Measurements from ENCODE around the gene ZNF124. TPM values are rescaled to one million over a fixed set of nuclear protein-coding genes. Genes with fewer than 3 reads are reported as not detected.

Gene ZNF124
- total RNA-seq, 4 donors from 2014 or later, result 14.2 to 29.4 (median 23.2) TPM

- TF ChIP-seq, protein P1, sequence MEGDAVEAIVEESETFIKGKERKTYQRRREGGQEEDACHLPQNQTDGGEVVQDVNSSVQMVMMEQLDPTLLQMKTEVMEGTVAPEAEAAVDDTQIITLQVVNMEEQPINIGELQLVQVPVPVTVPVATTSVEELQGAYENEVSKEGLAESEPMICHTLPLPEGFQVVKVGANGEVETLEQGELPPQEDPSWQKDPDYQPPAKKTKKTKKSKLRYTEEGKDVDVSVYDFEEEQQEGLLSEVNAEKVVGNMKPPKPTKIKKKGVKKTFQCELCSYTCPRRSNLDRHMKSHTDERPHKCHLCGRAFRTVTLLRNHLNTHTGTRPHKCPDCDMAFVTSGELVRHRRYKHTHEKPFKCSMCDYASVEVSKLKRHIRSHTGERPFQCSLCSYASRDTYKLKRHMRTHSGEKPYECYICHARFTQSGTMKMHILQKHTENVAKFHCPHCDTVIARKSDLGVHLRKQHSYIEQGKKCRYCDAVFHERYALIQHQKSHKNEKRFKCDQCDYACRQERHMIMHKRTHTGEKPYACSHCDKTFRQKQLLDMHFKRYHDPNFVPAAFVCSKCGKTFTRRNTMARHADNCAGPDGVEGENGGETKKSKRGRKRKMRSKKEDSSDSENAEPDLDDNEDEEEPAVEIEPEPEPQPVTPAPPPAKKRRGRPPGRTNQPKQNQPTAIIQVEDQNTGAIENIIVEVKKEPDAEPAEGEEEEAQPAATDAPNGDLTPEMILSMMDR (IDR thresholded peaks at IDR 0.05; ENCODE audit: low read depth), result no peak
Observed at GRCh38 chr1:247185667-247186066, 13.8 kb upstream of the ZNF124 start.

GRCh38 chr1:247184254-247184653 lies 12.4 kb upstream of the ZNF124 start:
- TF ChIP-seq, protein P1 (IDR thresholded peaks at IDR 0.05; ENCODE audit: low read depth), result no peak

DNA sequence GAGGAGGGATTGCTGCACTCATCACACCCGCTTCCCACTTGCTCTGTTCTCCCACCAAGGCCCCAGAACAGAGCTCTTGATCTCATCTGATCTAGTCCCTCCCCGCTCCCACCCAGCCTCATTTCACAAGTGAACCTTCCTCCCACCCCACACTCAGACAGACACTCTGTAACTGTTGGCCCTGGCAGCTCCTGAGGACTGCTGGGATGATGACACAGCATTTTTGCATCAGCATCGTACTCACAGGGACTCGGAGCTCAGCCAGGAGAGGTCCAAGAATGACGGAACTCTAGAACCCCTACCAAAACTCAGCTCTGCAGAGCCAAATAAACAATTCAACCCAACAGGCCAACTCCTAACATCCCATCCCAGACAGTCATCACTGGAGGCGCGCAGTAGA lies 11.2 kb upstream of the ZNF124 start:
- TF ChIP-seq, protein P1 (IDR thresholded peaks at IDR 0.05; ENCODE audit: low read depth), result no peak

- TF ChIP-seq, protein P1 (IDR thresholded peaks at IDR 0.05; ENCODE audit: low read depth), result no peak
Observed at GRCh38 chr1:247180581-247180980, 8.8 kb upstream of the ZNF124 start.

- TF ChIP-seq, protein P1 (IDR thresholded peaks at IDR 0.05; ENCODE audit: low read depth), result no peak
Observed at GRCh38 chr1:247177755-247178154, 5.9 kb upstream of the ZNF124 start.

DNA sequence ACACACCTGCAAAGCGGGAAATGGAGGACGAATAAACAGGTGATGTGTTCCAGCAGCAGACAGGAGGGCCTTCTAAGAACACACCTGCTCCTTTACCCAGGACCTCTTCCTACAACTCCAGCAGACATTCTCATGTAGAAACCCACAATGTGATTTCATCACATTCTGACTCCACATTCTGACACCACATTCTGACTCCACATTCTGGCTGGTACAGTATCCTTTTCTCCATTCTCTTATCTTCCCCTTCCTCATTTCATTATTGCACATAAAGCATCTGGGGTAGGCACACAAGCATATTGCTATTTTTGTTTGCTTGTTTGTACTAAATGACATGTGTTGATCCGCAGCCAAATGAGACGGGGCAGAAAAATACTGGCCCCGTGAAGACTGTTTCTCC lies 3.6 kb upstream of the ZNF124 start:
- TF ChIP-seq, protein P1 (IDR thresholded peaks at IDR 0.05; ENCODE audit: low read depth), result no peak

DNA sequence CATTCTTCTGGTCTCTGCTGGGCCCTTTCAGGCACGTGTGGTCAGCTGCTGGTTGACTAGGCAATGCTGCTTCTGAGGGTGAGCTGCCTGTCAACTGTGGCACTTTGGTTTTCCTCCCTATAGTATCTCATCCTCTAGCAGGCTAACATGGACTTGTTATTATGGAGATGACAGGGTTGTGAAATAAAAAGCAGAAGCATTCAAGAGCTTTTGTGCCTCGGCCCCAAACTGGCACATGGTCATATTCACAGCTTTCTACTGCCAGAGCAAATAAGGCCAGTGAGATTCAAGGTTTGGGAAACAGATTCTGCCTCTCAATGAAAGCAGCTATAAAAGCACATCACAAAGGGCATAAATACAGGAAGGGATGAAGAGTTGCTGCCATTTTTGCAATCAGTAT lies 1.6 kb upstream of the ZNF124 start:
- TF ChIP-seq, protein P1 (IDR thresholded peaks at IDR 0.05; ENCODE audit: low read depth), result no peak
